Tibial nerve (tissue), 4 donors: ENCODE measurements around the gene FAM83F. TPM values are rescaled to one million over a fixed set of nuclear protein-coding genes. Genes with fewer than 3 reads are reported as not detected.
A peak's percentile ranks its signal among the peaks of the same experiment; 100 is the strongest.

ENCODE experiments used
- DNase-seq, 2 donors: peaks; one replicate each; pipeline ENCODE4 v3.0.0-alpha.2; 2019; ENCODE audit warnings: low spot score in 2 of 2
- H3K27ac ChIP-seq, 4 donors: fragments of 200-600 bp; sonication (generic) in 3 of 4; one replicate each; pipeline ENCODE4 v1.5.1; 2017 to 2019; ENCODE audit warnings: mild to moderate bottlenecking in 1 of 4
- H3K27me3 ChIP-seq, 2 donors: fragments of 200-600 bp; sonication (generic) in 1 of 2; one replicate each; pipeline versions ENCODE4 v1.5.1 to v1.6.0; 2017 to 2019
- H3K36me3 ChIP-seq, 3 donors: fragments of 200-600 bp; sonication (generic); one replicate each; pipeline ENCODE4 v1.5.1; 2018 to 2019
- H3K4me1 ChIP-seq, 4 donors: fragments of 200-600 bp; sonication (generic) in 3 of 4; one replicate each; pipeline ENCODE4 v1.5.1; 2017 to 2019
- H3K4me3 ChIP-seq, 4 donors: fragments of 200-600 bp; sonication (generic) in 3 of 4; one replicate each; pipeline ENCODE4 v1.5.1; 2017 to 2019; ENCODE audit warnings: mild to moderate bottlenecking in 1 of 4, moderate library complexity in 1 of 4
- H3K9me3 ChIP-seq, 4 donors: fragments of 200-600 bp; sonication (generic) in 3 of 4; one replicate each; pipeline ENCODE4 v1.5.1; 2017 to 2019
- EP300 ChIP-seq, 2 donors: sonication (generic); formaldehyde crosslinking; IDR thresholded peaks; one replicate each; pipeline ENCODE4 v1.6.1; 2017; ENCODE audit warnings: antibody characterized with exemption in 2 of 2, mild to moderate bottlenecking in 1 of 2
- POLR2A ChIP-seq, 2 donors: fragments of 450-650 bp; IDR thresholded peaks; one replicate each; pipeline ENCODE4 v1.6.1; 2017; ENCODE audit warnings: antibody characterized with exemption in 2 of 2, mild to moderate bottlenecking in 2 of 2, moderate library complexity in 2 of 2
- WGBS, 2 donors: methylation state at CpG; one replicate each; pipeline ENCODE4 v1.1.5; 2018; 5-methylcytosine and 5-hydroxymethylcytosine counted together
- total RNA-seq, 4 donors: library from RNA; depleted of rRNA; stranded (reverse); fragments of >200 nt; gene quantifications; one replicate each; pipeline ENCODE4 v1.1.0, GENCODE V29; 2016
- TF ChIP-seq, protein P1 (sequence below), 5 experiments: fragments of 200-600 bp in 3 of 5; fragments of 450-650 bp in 2 of 5; sonication (generic) in 3 of 5; IDR thresholded peaks; one replicate each; pipeline ENCODE4 v1.5.1; 2016 to 2019; ENCODE audit warnings: antibody characterized with exemption in 5 of 5, mild to moderate bottlenecking in 3 of 5, moderate library complexity in 2 of 5

FAM83F gene
- total RNA-seq, 4 donors from 2014 or later = 8.2 to 11.2 (median 9.8) TPM

DNA sequence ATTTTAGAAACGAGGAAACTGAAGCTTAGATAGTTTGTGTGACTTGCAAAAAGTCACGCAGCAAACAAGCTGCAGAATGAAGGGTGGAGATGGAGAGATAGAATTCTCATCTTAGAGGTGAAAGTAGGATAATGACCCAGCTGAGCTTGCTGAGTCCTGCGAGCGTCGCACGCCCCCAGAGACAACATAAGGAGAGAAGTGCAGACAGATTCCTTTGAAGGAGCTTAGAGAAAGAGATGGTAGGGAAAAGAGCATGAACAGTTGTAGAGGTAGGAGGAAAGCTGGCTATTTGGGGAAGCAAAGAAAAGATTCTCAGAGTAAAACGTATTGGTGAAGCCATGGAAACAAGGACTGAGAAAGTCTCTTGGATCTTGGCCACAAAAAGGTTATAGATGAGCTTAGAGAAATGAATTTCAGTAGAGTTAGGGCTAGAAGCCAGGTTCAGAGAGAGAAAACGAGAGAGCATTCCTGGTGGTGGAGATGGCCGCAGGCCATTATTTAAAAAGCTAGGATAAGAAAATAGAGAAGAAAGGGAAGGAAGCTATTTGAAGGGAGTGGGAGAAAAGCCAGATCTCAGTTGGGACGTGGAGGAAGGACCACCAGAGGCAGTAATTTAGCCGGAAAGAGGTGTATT is 44.8 kb downstream of the FAM83F start:
- H3K27ac ChIP-seq = peak overlapping the region in 3 of 4 donors; percentile 86 to 99 (median 92)
- H3K9me3 ChIP-seq = no peaks in the 10 kb centered on the region
- 39 to 46% methylated on average over 11 of the region's 11 CpGs for WGBS, 2 donors
- peaks cover 2 to 46% (median 42%) of the 10 kb centered on the region in 4 donors for H3K4me1 ChIP-seq
- TF ChIP-seq POLR2A (IDR thresholded peaks at IDR 0.05) (no peak), EP300 (IDR thresholded peaks at IDR 0.05) (no peak)
- TF ChIP-seq, protein P1, sequence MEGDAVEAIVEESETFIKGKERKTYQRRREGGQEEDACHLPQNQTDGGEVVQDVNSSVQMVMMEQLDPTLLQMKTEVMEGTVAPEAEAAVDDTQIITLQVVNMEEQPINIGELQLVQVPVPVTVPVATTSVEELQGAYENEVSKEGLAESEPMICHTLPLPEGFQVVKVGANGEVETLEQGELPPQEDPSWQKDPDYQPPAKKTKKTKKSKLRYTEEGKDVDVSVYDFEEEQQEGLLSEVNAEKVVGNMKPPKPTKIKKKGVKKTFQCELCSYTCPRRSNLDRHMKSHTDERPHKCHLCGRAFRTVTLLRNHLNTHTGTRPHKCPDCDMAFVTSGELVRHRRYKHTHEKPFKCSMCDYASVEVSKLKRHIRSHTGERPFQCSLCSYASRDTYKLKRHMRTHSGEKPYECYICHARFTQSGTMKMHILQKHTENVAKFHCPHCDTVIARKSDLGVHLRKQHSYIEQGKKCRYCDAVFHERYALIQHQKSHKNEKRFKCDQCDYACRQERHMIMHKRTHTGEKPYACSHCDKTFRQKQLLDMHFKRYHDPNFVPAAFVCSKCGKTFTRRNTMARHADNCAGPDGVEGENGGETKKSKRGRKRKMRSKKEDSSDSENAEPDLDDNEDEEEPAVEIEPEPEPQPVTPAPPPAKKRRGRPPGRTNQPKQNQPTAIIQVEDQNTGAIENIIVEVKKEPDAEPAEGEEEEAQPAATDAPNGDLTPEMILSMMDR (IDR thresholded peaks at IDR 0.05) = no peak
- DNase-seq = no peak
- no peaks in the 10 kb centered on the region for H3K36me3 ChIP-seq
- H3K4me3 ChIP-seq = no peak overlapping the region
- H3K27me3 ChIP-seq = no peaks in the 10 kb centered on the region

GRCh38 chr22:40040927-40041326 is 46.2 kb downstream of the FAM83F start:
- peak; percentile 51 to 64 for DNase-seq

DNA sequence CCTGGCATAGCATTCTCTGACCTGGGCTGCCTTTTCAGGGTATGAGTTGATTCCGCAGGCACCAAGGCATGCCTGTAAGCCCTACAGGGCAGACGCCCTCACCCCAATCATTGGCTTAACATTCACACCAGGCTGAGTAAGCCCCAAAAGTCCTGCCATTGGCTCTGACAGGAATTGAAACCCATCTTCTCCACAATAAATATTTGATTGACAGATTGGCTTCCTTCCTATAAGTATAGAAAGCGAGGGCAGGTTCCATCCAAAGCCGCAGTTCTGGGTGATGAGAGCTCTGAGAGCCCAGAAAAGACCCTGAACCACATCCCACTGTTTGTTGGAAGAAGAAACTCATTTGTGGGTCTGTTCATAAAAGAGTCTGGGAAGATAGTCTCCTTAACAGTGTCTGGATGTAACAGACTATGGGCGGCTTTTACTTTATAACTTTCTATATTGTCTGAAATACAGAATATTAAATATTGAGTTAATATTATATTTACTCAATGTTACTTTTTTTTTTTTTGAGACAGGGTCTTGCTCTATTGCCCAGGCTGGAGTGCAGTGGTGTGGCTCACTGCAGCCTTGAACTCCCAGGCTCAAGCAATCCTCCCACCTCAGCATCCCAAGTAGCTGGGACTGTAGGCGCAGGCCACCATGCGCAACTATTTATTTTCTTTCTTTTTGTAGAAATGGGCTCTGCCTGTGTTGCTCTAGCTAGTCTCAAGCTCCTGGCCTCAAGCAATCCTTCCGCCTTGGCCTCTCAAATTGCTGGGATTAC is 46.8 kb downstream of the FAM83F start:
- 50 to 57% methylated on average over 8 of the region's 8 CpGs for WGBS, 2 donors
- DNase-seq = no peak
- TF ChIP-seq, protein P1 (IDR thresholded peaks at IDR 0.05) = no peak
- no peak for TF ChIP-seq POLR2A (IDR thresholded peaks at IDR 0.05)
- no peak for TF ChIP-seq EP300 (IDR thresholded peaks at IDR 0.05)
- no peaks in the 10 kb centered on the region for H3K9me3 ChIP-seq
- peaks cover 2 to 55% (median 46%) of the 10 kb centered on the region in 4 donors for H3K4me1 ChIP-seq
- H3K27me3 ChIP-seq = no peaks in the 10 kb centered on the region
- H3K4me3 ChIP-seq = no peak overlapping the region
- H3K36me3 ChIP-seq = no peaks in the 10 kb centered on the region
- peak overlapping the region; percentile 80 to 99 (median 89) for H3K27ac ChIP-seq

More at GRCh38 chr22:40040927-40041326, 46.2 kb downstream of the FAM83F start:
- TF ChIP-seq, protein P1 (IDR thresholded peaks at IDR 0.05) = peak in 1 of 5 experiments; percentile 13
- TF ChIP-seq POLR2A (IDR thresholded peaks at IDR 0.05) (no peak), EP300 (IDR thresholded peaks at IDR 0.05) (peak; percentile 55 to 91)
- H3K36me3 ChIP-seq = no peaks in the 10 kb centered on the region
- H3K9me3 ChIP-seq = no peaks in the 10 kb centered on the region
- H3K27ac ChIP-seq = peak overlapping the region; percentile 80 to 99 (median 89)
- no peaks in the 10 kb centered on the region for H3K27me3 ChIP-seq
- WGBS, 2 donors = 3 to 6% methylated on average over 4 of the region's 4 CpGs
- H3K4me3 ChIP-seq = no peak overlapping the region
- H3K4me1 ChIP-seq = peaks cover 2 to 49% (median 43%) of the 10 kb centered on the region in 4 donors

- Histone ChIP-seq H3K27me3 (no peaks in the 10 kb centered on the region), H3K36me3 (no peaks in the 10 kb centered on the region), H3K27ac (peak overlapping the region; percentile 86 to 99 (median 90)), H3K9me3 (no peaks in the 10 kb centered on the region), H3K4me1 (peaks cover 2 to 63% (median 46%) of the 10 kb centered on the region in 4 donors), H3K4me3 (no peak overlapping the region)
- TF ChIP-seq EP300 (IDR thresholded peaks at IDR 0.05) (no peak), POLR2A (IDR thresholded peaks at IDR 0.05) (no peak)
- TF ChIP-seq, protein P1 (IDR thresholded peaks at IDR 0.05) = no peak
- WGBS, 2 donors = 87 to 88% methylated on average over 4 of the region's 4 CpGs
- no peak for DNase-seq
These were observed 47.6 kb downstream of the FAM83F start for GRCh38 chr22:40042312-40042711.

- Histone ChIP-seq H3K9me3 (no peaks in the 10 kb centered on the region), H3K4me3 (peak overlapping the region in 1 of 4 donors; percentile 80), H3K36me3 (no peaks in the 10 kb centered on the region), H3K27ac (peak overlapping the region; percentile 88 to 99 (median 93)), H3K27me3 (no peaks in the 10 kb centered on the region), H3K4me1 (peaks cover 2 to 70% (median 46%) of the 10 kb centered on the region in 4 donors)
- peak in 1 of 2 donors; percentile 82 for DNase-seq
- TF ChIP-seq POLR2A (IDR thresholded peaks at IDR 0.05) = no peak
- TF ChIP-seq EP300 (IDR thresholded peaks at IDR 0.05) = peak in 1 of 2 donors; percentile 75
- TF ChIP-seq, protein P1 (IDR thresholded peaks at IDR 0.05) = no peak
- WGBS, 2 donors = 19 to 41% methylated on average over 8 of the region's 8 CpGs
These were observed 48.3 kb downstream of the FAM83F start for GRCh38 chr22:40043081-40043480.
